Measurements from ENCODE around the gene UGT3A2. TPM values are rescaled to one million over a fixed set of nuclear protein-coding genes. Genes with fewer than 3 reads are reported as not detected.

Gene UGT3A2
- polyA plus RNA-seq, 1 of the 3 experiments (the other 2 are of a cell fraction) = 0.05 TPM

- Histone ChIP-seq H3K27ac (ENCODE audit: low read depth in 2 of 2, low read length in 1 of 2) (no peak overlapping the region), H3K27me3 (ENCODE audit: insufficient read depth) (no peaks in the 10 kb centered on the region; the same call in 1 of the 2 replicates), H3K9ac (no peak overlapping the region), H4K20me1 (ENCODE audit: insufficient read depth) (no peaks in the 10 kb centered on the region), H3K9me2 (no peaks in the 10 kb centered on the region), H3K79me2 (ENCODE audit: insufficient read depth) (no peaks in the 10 kb centered on the region), H3K9me3 (no peaks in the 10 kb centered on the region), H3F3A (replicated peaks; ENCODE audit: insufficient read depth) (no peaks in the 10 kb centered on the region), H3K36me3 (replicated peaks in 1 of 2; ENCODE audit: control insufficient read depth in 1 of 2, insufficient read depth in 2 of 2, low read length in 1 of 2) (no peaks in the 10 kb centered on the region), H3K4me3 (ENCODE audit: low read depth in 2 of 2, low read length in 1 of 2) (no peak overlapping the region), H2AFZ (ENCODE audit: low read depth) (no peak overlapping the region), H3K4me1 (ENCODE audit: control insufficient read depth in 1 of 2, insufficient read depth in 2 of 2, low read depth in 1 of 2, low read length in 1 of 2) (peaks cover 0 to 5% of the 10 kb centered on the region in 2 experiments; a peak in 2 of 4 replicates), H3K4me2 (no peak overlapping the region)
- DNase-seq = no peak
- ChIA-PET POLR2A (no interaction called here), CTCF (interaction anchor here (1.2 kb wide), 1 partner anchor 187 kb away, joined by 3 read pairs; the partner anchor contains the start of gene NADK2)
- TF ChIP-seq GABPA (IDR thresholded peaks at IDR 0.05; ENCODE audit: low read depth) = no peak
- no peak for TF ChIP-seq SIN3A (IDR thresholded peaks at IDR 0.05; ENCODE audit: borderline replicate concordance, low read depth, low read length)
- TF ChIP-seq USF2 (IDR thresholded peaks at IDR 0.05; ENCODE audit: borderline replicate concordance, low read depth, low read length) = no peak
- no peak for TF ChIP-seq IRF3 (IDR thresholded peaks at IDR 0.05; ENCODE audit: low read depth, low read length)
- no peak for TF ChIP-seq SMC3 (IDR thresholded peaks at IDR 0.05; ENCODE audit: low read depth, low read length)
- no peak for TF ChIP-seq YY1 (IDR thresholded peaks at IDR 0.05; ENCODE audit: low read depth)
- TF ChIP-seq GATA2 (CRISPR knock-in tag; IDR thresholded peaks at IDR 0.05) = no peak
- 54% methylated on average over 3 of the region's 3 CpGs for WGBS (ENCODE audit: low lambda C conversion rate)
Observed at GRCh38 chr5:36054647-36055046, 12.0 kb downstream of the UGT3A2 start.

GRCh38 chr5:36052538-36052937 lies 14.1 kb downstream of the UGT3A2 start:
- Histone ChIP-seq H3F3A (replicated peaks; ENCODE audit: insufficient read depth) (no peaks in the 10 kb centered on the region), H3K36me3 (replicated peaks in 1 of 2; ENCODE audit: control insufficient read depth in 1 of 2, insufficient read depth in 2 of 2, low read length in 1 of 2) (no peaks in the 10 kb centered on the region), H2AFZ (ENCODE audit: low read depth) (no peak overlapping the region), H3K27ac (ENCODE audit: low read depth in 2 of 2, low read length in 1 of 2) (no peak overlapping the region), H3K27me3 (ENCODE audit: insufficient read depth) (no peaks in the 10 kb centered on the region), H4K20me1 (ENCODE audit: insufficient read depth) (no peaks in the 10 kb centered on the region), H3K4me3 (ENCODE audit: low read depth in 2 of 2, low read length in 1 of 2) (no peak overlapping the region), H3K4me2 (no peak overlapping the region), H3K9ac (no peak overlapping the region), H3K9me3 (no peaks in the 10 kb centered on the region), H3K79me2 (ENCODE audit: insufficient read depth) (no peaks in the 10 kb centered on the region), H3K4me1 (ENCODE audit: control insufficient read depth in 1 of 2, insufficient read depth in 2 of 2, low read depth in 1 of 2, low read length in 1 of 2) (peaks cover 0 to 4% of the 10 kb centered on the region in 2 experiments; a peak in 2 of 4 replicates), H3K9me2 (no peaks in the 10 kb centered on the region)
- no peak for DNase-seq
- ChIA-PET POLR2A (no interaction called here), CTCF (no interaction called here)
- TF ChIP-seq ELF1 (IDR thresholded peaks at IDR 0.05) (no peak), TEAD4 (IDR thresholded peaks at IDR 0.05; ENCODE audit: borderline replicate concordance, insufficient read depth) (no peak), TCF12 (IDR thresholded peaks at IDR 0.05) (no peak), USF2 (IDR thresholded peaks at IDR 0.05; ENCODE audit: borderline replicate concordance, low read depth, low read length) (no peak), NFIC (IDR thresholded peaks at IDR 0.05; ENCODE audit: borderline replicate concordance) (no peak), POLR2AphosphoS5 (IDR thresholded peaks at IDR 0.05; ENCODE audit: low read depth, low read length) (no peak), FOXJ3 (CRISPR knock-in tag; IDR thresholded peaks at IDR 0.05) (no peak), YY1 (IDR thresholded peaks at IDR 0.05; ENCODE audit: low read depth) (no peak), IRF3 (IDR thresholded peaks at IDR 0.05; ENCODE audit: low read depth, low read length) (no peak), CHD2 (IDR thresholded peaks at IDR 0.05; ENCODE audit: low read length, partially characterized antibody) (no peak), FOSL2 (IDR thresholded peaks at IDR 0.05; ENCODE audit: borderline replicate concordance, low read depth) (no peak), SMC3 (IDR thresholded peaks at IDR 0.05; ENCODE audit: low read depth, low read length) (no peak), SIN3A (IDR thresholded peaks at IDR 0.05; ENCODE audit: borderline replicate concordance, low read depth, low read length) (no peak)
